BE2C (cell line): ENCODE measurements around the gene KLC4.

Experiments
- DNase-seq: peaks from one replicate; pipeline ENCODE4 v3.0.0-alpha.2; 2020
- H3K27me3 ChIP-seq: fragments of 250-450 bp; sonication (Bioruptor Pico); 2 replicates; pipeline ENCODE4 v1.5.1; 2020; ENCODE audit warnings: mild to moderate bottlenecking
- H3K36me3 ChIP-seq: fragments of 250-450 bp; sonication (Bioruptor Pico); 2 replicates; pipeline ENCODE4 v1.5.1; 2020; ENCODE audit warnings: mild to moderate bottlenecking
- H3K4me1 ChIP-seq: fragments of 250-450 bp; sonication (Bioruptor Pico); 2 replicates; pipeline ENCODE4 v1.5.1; 2020
- H3K4me3 ChIP-seq: 2 replicates; pipeline ENCODE4 v1.5.1; 2011; ENCODE audit warnings: low read depth, low read length
- H3K9me3 ChIP-seq: fragments of 250-450 bp; sonication (Bioruptor Pico); 2 replicates; pipeline ENCODE4 v1.5.1; 2020
- CTCF ChIP-seq: IDR thresholded peaks from 2 replicates; pipeline ENCODE4 v1.5.1; 2012; ENCODE audit warnings: mild to moderate bottlenecking, low read depth, low read length

KLC4 gene

DNA sequence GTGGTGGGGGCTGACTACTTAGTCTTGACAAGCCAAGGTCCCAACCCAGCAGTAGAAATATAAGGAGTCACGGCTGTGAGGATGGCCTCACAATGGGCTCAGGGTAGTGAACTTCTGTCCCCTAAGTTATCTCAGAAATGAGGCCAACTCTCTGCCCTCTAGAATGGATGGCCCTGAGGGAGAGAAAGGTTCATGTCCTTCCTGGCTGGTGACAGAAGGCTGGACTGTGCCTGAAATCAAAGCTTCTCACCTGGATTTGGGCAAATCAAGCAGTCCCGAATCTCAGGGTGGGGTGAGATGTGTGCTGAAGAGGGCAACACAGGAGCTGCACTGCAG, 25.3 kb upstream of the KLC4 start:
- no peak overlapping the region for H3K4me3 ChIP-seq
- H3K36me3 ChIP-seq, result peaks cover 30% of the 10 kb centered on the region
- no peak for TF ChIP-seq CTCF

GRCh38 chr6:43035495-43036194, 23.8 kb upstream of the KLC4 start:
- no peaks in the 10 kb centered on the region for H3K27me3 ChIP-seq
- no peak for DNase-seq
- H3K4me3 ChIP-seq, result no peak overlapping the region

More for the DNA sequence above, 25.3 kb upstream of the KLC4 start:
- no peaks in the 10 kb centered on the region for H3K4me1 ChIP-seq
- H3K9me3 ChIP-seq, result no peaks in the 10 kb centered on the region
- no peak for DNase-seq
- no peaks in the 10 kb centered on the region for H3K27me3 ChIP-seq

GRCh38 chr6:43036712-43037111, 22.7 kb upstream of the KLC4 start:
- no peaks in the 10 kb centered on the region for H3K9me3 ChIP-seq
- TF ChIP-seq CTCF, result no peak
- DNase-seq, result no peak
- H3K4me1 ChIP-seq, result no peaks in the 10 kb centered on the region; the same call in 1 of the 2 replicates
- H3K4me3 ChIP-seq, result no peak overlapping the region
- peaks cover 18% of the 10 kb centered on the region for H3K36me3 ChIP-seq
- no peaks in the 10 kb centered on the region for H3K27me3 ChIP-seq

More at GRCh38 chr6:43035495-43036194, 23.8 kb upstream of the KLC4 start:
- H3K36me3 ChIP-seq, result peaks cover 18% of the 10 kb centered on the region
- H3K9me3 ChIP-seq, result no peaks in the 10 kb centered on the region
- no peaks in the 10 kb centered on the region for H3K4me1 ChIP-seq
- TF ChIP-seq CTCF, result no peak

DNA sequence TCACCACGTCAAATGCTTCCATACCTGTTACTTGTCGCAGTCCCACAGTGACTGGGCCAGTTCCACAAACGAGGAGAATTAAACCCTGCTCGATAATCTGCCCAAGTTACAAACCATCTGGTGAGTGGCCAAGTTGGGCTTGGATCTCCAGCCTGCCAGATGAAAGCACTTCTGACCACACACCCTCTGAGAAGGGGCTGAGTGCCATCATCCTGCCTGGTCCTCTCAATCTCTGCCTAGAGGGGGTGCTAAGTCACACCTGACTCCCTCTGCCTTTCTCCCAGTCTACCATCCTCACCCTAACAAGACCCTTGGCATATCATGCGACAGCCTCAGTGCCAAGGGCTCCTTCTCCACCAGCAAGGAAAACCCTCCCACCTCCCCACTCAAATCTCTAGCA, 22.2 kb upstream of the KLC4 start:
- Histone ChIP-seq H3K9me3 (no peaks in the 10 kb centered on the region), H3K36me3 (peaks cover 18% of the 10 kb centered on the region), H3K27me3 (no peaks in the 10 kb centered on the region), H3K4me1 (no peaks in the 10 kb centered on the region; the same call in 1 of the 2 replicates), H3K4me3 (no peak overlapping the region)
- no peak for TF ChIP-seq CTCF
- DNase-seq, result no peak

DNA sequence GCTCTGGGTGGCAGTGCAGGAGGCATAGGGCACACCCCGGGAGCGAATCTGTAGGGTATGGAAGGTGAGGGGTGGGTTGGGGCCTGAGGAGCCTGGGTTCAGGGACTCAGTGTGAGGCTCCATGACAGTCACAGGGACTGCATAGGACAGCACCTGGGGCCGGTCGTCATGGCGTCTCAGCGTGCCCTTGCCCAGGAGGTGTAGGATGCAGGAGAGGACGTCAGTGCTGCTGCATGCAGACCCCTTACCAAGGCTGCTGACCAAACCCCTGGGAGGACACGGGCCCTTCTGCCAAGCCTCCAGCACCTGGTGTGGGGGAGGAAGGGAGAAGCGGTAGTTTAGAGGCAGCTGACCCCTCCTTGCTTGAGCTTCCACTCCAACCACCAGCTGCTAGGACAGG, 21.7 kb upstream of the KLC4 start:
- Histone ChIP-seq H3K36me3 (peaks cover 16% of the 10 kb centered on the region), H3K27me3 (no peaks in the 10 kb centered on the region), H3K9me3 (no peaks in the 10 kb centered on the region), H3K4me1 (no peaks in the 10 kb centered on the region; the same call in 1 of the 2 replicates), H3K4me3 (no peak overlapping the region)
- TF ChIP-seq CTCF, result no peak
- no peak for DNase-seq

- TF ChIP-seq CTCF, result no peak
- no peaks in the 10 kb centered on the region for H3K27me3 ChIP-seq
- no peaks in the 10 kb centered on the region for H3K9me3 ChIP-seq
- no peak for DNase-seq
- no peak overlapping the region for H3K4me3 ChIP-seq
- peaks cover 20% of the 10 kb centered on the region for H3K36me3 ChIP-seq
- no peaks in the 10 kb centered on the region; the same call in 1 of the 2 replicates for H3K4me1 ChIP-seq
These were observed 20.7 kb upstream of the KLC4 start for GRCh38 chr6:43038727-43039126.
